Measurements from ENCODE around the gene CACNA1C. TPM values are rescaled to one million over a fixed set of nuclear protein-coding genes. Genes with fewer than 3 reads are reported as not detected.

CACNA1C gene
- total RNA-seq, 1 donor from 2014 or later = 6.8 TPM

DNA sequence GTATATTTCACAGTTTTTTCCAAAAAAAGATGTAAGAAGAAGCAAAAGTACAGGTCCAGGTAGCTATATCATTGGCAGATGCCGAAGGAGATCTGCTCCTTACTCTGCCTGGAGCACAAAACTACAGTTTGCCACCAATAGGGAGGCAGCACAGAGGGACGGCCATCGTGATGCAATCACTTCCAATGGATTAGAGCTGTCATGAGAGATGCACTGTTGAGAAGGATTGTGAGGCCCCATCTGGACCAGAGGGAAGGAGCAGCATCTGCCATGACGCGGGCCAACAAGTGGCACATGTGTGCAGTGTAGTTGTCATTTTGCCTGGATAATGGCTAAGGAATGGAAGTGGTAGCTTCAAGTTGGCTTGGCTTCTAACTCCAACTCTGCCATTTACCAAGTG is 423.2 kb downstream of the CACNA1C start:
- peak; percentile 37 for DNase-seq (ENCODE audit: low spot score)

DNA sequence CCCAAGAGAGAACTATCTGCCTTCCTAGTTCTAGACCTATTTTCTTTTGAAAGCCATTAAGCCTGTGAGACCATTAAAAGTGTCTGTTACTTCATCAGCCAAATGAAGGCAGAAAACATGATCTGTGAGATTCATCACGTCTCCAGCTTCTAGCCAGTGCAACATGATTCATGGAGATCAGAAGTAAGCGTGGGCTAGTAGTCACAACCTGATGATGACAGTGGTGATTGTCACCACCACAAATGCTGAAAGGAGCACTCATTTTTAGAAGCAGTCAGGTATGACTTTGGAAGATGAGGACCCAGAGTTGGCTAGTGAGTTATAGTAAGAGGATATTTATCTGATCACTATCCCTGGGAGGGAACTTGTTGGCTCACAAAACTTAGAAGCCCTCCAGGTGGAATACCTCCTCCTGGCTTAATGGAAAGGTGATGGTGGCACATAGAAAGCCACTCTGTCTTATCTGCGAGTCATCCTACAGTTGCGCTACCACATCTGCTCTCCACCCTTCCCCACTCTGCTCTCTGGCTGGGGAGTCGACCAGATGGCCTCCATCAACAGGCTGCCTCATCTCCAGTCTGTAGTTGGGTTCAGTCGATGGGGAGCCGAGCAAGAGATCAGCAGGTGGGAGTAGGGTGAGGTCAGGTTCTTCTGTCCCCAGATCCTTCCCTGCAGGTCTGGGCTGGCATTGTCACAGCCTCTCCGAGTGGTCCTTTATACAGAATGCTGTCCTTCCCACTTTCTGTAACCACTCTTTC is 424.4 kb downstream of the CACNA1C start:
- peak; percentile 65 for DNase-seq (ENCODE audit: low spot score)

DNA sequence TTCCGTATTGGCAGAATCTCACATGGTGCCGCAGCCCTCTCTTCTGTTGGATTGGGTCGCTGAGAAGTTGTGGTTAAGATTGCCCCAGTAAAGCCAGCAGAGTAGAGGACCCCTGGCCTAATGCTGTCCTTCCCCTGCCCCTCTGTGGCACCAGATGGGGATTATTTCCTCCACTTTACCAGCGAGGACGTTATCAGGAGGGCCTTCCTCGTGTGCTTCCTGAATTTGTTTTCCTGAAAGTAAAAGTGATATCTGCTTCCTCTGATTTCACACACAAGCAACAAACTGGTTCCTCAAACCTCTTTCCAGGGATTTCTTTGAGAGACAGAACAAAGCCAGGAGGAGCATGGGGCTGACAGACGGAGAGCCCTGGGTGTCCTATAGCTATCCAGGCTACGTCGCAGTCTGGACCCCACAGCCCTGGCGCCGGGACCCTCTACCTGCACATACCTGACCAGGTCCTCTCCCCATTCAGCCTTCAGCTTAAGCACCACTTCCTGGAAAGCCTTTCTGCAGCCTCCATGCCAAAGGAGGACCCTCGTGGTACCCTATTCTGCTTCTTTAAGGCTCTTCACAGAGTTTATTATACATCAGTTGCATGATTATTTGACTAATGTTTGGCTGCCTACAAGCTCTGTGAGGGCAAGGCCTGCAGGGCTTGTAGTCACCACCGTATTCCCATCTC is 427.2 kb downstream of the CACNA1C start:
- peak; percentile 60 for DNase-seq (ENCODE audit: low spot score)

DNA sequence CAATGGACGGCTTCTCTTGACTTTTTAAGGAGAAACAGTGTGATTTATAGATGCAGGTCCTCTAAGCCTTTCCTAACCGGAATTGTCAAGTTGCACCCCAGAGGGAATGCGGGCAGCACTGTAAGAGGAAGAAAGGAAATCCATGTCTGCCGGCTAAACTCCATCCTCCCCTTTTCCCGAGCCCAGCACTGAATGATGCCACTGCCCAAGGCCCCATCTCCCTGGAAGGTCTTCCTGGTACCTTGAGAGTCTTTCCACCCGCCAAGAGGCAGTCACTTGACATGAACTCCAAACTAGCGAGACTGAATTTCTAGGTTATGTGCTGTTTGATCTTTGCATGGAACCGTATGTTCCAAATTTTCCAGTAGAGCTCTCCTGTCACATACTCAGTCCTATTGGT is 428.6 kb downstream of the CACNA1C start:
- peak; percentile 72 for DNase-seq (ENCODE audit: low spot score)

DNA sequence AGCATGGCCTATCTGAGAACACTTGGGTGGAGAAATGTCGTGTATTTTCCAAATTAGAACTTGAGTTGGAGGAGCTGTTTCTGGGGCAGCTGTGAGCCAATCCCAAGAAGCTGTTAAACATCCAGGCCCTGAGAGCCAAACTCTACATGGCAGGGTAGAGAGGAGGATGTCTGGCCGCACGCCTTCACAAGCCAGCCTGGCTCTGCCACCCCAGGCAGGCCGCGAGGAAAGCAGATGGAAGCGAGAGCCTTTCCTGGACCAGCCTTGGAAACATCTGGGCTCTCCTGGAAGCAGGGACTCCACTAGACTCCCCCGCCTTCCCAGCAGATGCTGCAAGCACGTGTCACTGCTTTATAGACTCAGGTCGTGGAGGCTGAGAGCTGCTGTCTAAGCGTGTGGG is 429.2 kb downstream of the CACNA1C start:
- DNase-seq (ENCODE audit: low spot score) = no peak

DNA sequence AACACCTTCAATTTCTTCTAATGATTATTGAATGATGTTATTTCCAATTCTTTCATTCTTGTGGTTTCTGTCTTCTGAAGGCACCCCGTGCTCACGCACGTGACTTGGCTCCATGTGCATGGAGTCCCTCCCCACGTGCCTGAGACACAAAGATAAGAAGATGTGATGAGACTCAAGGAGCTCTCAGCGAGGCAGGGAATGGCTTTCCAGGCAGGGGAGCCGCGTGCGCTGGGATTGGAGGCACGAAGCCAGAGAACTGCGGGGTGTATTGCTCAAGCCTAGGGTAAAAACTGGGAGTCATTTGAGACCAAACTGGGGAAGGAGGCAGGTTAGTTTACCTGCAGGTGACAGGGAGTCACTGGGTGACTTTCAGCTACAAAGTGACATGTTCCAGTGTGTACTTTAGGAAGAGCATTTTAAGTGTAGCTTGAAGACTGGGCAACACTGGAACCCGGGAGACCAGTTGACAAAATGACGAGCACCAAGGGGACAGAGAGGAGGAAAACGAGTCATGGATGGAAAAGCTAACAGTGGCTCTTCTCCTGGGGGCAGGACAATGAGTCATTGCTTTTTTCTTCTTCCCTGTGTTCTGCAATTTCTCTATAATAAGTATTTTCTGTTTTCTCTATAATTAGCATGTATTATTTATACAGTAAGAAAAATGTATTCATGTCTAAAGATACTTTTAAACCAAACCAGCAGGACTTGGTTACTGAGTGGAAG is 430.3 kb downstream of the CACNA1C start:
- peak; percentile 86 for DNase-seq (ENCODE audit: low spot score)

DNA sequence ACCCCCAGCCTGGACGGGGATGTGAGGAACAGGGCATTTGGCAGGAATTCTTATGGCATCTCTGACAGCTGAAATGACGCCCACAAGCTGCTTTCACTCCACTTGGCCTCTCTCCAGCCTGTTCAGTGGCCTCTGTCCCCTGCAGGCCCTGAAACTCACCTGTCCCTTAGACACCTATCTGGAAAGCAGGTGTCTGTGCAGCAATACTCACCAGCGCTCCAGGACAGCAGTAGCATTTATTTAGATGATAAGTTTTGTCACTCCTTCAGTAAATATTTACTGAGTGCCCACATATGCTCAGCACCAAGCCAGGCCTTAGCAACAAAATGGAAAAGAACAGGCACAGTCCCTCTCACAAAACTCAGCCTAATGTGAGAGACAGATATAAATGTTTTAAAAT is 430.9 kb downstream of the CACNA1C start:
- peak; percentile 28 for DNase-seq (ENCODE audit: low spot score)

DNA sequence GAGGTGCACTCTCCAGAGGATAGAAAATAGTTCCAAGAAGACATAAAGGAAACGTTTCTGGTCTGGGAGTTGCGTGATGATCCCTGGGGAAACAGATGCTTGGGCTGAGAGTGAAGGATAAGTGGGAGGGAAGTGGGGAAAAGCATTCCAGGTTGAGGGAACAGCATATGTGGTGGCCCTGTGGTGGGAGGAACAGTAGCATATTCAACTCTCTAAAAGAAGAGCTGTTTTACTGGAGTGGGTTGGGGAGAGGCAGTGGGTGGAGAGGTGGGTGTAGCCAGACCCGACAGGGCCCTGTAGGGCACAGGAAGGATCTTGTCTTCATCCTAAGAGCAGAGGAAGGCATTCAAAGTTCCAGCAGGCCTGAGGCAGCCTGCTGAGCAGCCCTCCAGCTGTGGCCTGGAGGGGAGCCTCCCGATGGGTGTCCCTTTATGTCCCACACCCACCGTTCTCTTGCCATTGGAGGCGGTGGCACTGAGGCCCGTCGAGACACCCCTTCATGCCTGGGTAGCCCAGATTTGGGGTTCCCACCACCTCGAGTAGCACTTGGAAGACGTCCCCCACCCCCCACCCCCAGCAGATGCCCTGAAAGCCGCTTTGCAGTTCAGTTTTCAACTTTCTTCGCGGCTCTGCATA is 431.5 kb downstream of the CACNA1C start:
- peak; percentile 69 for DNase-seq (ENCODE audit: low spot score)

DNA sequence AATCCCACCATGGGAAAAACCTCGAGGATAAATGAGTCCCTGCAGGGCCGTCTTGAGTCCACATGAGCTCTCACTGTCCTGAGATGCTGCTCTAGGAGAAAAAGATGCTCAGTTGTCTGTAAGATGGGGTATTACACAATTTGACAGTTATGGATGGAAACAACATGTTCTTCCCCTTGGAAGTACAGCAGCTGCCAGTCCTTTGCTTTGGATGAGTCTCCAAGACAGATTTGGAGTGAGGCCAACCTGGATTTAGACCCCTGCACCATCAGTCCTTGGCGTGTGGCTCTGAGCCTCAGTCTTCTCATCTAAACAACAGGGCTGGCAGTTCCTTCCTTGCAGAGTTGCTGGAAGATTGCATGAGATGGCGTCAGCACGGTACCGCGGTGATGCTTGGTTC is 432.9 kb downstream of the CACNA1C start:
- DNase-seq (ENCODE audit: low spot score) = no peak

DNA sequence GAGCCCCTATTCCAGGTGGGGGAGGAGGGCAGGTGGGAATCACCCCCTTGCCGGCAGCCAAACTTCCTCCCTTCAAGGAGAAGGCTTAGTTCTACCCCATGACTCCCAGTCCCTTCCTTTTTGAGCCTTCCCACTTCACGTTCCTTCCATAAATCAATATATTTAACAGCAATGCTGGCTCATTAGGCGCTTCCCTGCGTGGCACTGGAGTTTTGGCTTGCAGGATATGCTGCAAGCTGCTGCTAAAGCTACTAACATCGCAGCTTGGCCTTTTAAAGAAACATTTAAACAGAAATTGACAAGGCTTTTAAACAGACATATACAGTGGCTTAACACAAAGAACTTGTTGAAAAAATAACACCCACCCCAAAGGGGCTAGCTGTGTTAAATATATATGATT is 434.0 kb downstream of the CACNA1C start:
- DNase-seq (ENCODE audit: low spot score) = peak; percentile 62

DNA sequence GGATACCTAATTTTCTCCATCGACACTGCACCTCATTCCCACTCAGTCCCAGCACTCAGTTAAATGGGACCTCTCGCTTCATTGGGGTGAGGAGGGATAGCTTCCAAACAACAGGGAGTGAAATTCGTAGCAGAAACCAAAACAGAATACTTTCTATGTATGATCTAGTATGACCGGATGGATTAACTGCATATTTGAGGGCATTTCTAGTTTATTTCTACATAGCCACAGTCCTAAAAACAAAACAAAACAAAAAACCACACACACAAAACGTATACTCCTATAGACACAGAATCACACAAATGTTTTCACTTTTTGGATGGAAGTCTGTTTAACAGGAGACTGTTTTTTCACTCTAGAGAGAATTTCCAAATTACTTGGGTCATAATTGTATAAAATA is 434.5 kb downstream of the CACNA1C start:
- DNase-seq (ENCODE audit: low spot score) = no peak

DNA sequence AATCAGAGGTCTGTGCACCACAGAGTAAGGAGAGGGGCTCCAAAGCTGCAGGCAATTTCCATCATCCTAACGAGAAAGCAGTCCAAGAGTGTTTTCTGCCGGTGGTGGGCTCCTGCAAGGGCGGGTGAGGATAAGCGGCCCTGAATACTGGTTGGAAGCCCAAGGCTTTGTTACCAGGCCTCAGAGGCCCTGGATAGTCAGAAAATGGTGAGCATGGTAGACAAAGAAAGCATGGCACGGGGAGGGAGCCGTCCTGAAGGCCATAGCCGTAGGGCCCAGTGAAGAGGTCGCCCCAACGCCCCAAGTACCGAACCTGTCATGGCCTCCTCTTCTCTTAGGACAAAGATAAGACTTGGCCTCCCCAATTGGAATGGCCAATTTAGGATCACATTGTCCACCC is 435.3 kb downstream of the CACNA1C start:
- peak; percentile 59 for DNase-seq (ENCODE audit: low spot score)

DNA sequence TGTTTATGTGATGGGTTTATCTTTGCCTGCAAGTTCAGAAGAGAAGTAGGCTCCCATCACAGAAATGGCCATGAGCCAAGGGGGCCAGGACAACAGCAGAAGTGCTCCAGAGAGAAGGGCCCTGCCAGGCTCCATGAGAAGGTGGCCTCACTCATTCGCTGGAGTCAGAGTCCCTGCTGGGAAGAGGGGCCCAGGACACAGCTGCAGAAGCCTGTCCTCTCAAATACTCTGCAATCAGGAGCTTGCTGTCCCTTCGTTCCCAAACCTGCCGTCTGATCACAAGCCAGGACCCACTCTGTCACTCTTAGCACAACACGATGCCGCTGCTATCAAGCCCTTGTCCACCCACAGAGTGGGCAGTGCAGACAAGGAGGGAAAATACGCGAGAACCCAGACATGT is 435.8 kb downstream of the CACNA1C start:
- DNase-seq (ENCODE audit: low spot score) = peak; percentile 55

DNA sequence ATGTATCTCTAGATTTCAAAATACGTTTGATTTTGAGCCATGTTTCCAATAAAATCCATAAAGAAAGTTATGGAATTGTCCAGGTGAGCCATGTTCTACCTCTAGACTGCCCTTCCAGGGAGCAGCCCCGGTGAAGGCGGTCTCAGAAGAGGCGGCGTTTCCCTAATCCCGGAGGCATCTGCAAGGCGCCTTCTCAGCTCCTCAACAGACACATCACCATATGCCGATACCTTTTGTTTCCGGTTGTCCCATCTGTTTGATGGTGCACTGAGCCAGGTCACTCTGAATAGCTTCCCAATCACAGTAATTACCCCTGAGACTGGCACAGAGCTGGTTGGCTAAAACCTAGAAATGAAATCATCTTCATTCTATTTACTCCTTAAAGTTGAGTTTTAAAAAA is 436.5 kb downstream of the CACNA1C start:
- peak; percentile 43 for DNase-seq (ENCODE audit: low spot score)

DNA sequence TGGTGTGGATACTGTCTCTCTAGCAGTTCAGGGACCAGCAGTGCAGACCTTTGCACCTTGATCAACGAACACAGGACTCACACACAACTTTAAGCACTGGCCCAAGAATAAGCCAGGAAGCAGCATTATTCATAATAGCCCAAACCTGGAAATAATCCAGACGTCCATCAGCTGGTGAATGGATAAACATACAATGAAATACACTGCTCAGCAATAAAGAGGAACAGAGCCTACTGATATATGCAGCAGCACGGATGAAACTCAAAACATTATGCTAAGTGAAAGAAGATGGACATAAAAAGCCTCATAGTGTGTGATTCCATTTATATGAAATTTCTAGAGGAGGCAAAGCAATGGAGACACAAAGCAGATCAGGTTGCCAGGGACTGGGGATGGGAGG is 438.0 kb downstream of the CACNA1C start:
- peak; percentile 6 for DNase-seq (ENCODE audit: low spot score)

DNA sequence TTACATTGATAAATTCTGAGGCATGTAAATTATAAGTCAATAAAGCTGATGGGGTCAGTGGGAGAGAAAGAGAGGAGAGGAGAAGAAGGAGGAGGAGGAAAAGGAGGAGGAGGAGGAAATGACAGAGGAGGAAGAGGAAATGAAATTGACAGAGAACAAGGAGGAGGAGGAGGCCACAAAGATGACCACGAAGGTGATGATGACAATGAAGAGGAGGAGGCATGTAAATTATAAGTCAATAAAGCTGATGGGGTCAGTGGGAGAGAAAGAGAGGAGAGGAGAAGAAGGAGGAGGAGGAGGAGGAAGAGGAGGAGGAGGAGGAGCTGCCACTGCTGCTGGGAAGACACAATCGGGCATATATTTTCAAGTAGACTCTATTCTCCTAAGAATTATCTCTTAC is 438.6 kb downstream of the CACNA1C start:
- peak; percentile 2 for DNase-seq (ENCODE audit: low spot score)

DNA sequence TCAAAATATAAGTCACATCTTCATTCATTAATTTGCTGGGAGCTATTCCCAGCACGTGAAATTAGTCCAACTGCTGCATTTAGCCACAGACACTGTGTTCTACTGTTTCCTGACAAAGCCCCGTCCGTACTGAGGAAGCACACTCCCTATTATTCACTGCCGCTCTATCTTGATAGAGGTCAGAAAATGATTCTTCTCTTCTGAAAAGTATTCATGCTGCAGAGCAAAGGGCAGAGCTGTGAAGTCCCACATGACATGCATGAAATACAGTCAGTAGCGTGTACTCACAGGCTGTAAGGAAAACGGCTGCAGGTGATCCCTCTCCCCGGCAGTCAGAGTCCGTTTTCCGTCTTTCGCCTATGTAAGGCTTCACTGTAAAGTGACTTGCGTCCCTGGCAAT is 439.4 kb downstream of the CACNA1C start:
- peak; percentile 20 for DNase-seq (ENCODE audit: low spot score)

DNA sequence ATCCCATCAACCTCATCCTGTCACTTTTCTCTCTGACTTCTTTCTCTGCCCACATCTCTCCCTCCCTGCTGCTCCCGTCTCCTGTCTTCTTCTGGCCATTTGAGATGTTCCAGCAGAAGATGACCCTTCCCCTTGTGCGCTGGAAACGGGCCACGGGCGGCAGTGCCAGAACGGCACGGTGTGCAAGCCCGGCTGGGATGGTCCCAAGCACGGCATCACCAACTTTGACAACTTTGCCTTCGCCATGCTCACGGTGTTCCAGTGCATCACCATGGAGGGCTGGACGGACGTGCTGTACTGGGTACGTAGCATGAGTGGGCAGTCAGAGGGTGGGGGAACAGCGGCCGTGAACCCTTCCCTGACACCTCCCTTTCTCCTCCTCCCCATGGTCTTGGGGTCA is 440.3 kb downstream of the CACNA1C start:
- DNase-seq (ENCODE audit: low spot score) = peak; percentile 72

DNA sequence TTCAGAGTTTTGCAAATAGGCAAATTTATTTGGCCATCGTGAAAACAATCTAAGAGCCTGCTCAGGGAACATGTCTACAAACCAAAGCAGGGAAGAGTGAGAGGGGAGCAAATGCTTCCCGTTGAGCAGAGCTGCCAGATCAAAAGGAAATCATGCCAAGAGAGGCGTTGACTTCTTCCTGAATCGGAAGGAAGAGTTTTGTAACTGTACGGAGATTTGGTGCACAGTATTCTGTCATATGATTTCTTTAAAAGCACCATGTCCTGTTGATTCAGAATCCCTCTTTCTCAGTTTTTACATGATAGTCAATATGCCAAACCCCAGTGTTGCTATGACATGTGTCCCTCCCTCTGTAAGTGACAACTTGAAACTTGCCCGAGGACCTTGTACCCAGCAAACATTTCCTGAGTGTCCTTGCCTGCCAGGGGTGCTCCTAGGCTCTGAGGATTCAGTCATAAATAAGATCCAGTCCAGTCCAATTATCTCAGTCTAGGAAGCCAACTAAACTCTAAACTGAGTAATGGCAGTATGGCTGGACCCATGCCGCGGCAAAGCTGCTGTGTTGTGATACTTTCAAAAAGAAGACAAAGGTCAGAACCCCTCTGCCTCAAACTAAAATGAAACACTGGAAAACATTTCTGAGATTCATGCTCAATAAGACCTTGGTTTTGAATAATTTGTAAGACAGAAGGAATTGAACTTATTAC is 441.9 kb downstream of the CACNA1C start:
- peak; percentile 59 for DNase-seq (ENCODE audit: low spot score)

DNA sequence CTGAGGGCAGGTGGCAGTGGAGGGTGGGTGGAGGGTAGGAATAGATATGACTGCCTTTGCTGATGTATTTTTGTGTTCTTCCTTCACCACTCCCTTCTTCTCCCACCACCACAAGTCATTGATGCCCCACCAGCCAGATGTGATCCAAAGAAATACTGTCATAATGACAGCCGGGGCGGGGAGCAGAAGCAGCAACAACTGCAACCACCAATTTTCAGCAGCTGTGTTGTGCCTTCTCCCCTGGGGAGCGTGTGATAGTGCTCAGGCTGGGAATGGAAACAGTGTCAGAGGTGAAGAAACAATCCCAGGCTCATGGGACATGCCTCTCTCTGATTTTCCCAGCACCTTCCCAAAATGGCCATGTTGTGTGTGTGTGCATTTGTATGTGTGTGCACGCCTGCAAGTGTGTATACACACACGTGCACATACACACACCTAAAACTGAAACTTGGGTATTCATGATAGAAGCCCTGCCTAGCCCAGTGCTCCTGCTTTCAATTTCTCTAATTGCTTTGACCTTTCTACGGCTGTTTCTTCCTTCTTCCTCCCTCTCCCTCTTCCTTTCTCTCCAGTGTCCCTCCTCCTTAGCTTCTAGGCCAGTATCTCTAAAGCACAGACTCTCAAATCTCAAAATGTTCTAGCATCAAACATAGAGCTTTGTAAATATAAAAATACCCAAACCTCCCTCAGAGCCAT is 442.8 kb downstream of the CACNA1C start:
- DNase-seq (ENCODE audit: low spot score) = no peak

Data from mesenteric fat pad (tissue), 1 donor.